Prostate gland (tissue), 2 donors: ENCODE measurements around the gene OR10C1.

Source experiments
- CTCF ChIP-seq, 4 experiments: fragments of 200-600 bp in 2 of 4; fragments of 450-650 bp in 2 of 4; sonication (generic) in 2 of 4; IDR thresholded peaks; 1 replicate in 3 of 4; 2 replicates in 1 of 4; pipeline ENCODE4 v1.5.1; 2016 to 2019; ENCODE audit warnings: antibody characterized with exemption in 4 of 4, mild to moderate bottlenecking in 2 of 4, moderate library complexity in 2 of 4
- POLR2AphosphoS5 ChIP-seq: sonication (generic); formaldehyde crosslinking; IDR thresholded peaks from one replicate; pipeline ENCODE4 v1.6.1; 2017; ENCODE audit warnings: antibody characterized with exemption

GRCh38 chr6:29424575-29424974 is 14.5 kb upstream of the OR10C1 start:
- TF ChIP-seq CTCF (IDR thresholded peaks at IDR 0.05) (no peak), POLR2AphosphoS5 (no peak)
